IMR-90 (cell line): ENCODE measurements around the gene ASB4. TPM values are rescaled to one million over a fixed set of nuclear protein-coding genes. Genes with fewer than 3 reads are reported as not detected.
A peak's percentile ranks its signal among the peaks of the same experiment; 100 is the strongest.

Experiments
- ATAC-seq: fragments of 200-7000 bp; cut with Tn5 transposase; 2 replicates; pipeline ENCODE4 v1.9.1; 2020; ENCODE audit warnings: low read depth, mild to moderate bottlenecking, moderate library complexity
- BruUV-seq: library from RNA; stranded (reverse); fragments of 400-500 nt; replicated peaks from 2 replicates; lab custom pipeline; 2021; lab: Mats Ljungman, UMichigan
- CTCF ChIA-PET: fragments of 300-600 bp; formaldehyde crosslinking; extraction: SDS; loops from one replicate; lab custom pipeline; 2021; ENCODE audit warnings: antibody characterized with exemption; lab: Yijun Ruan, JAX
- POLR2A ChIA-PET: fragments of 300-600 bp; sonication (Branson Sonifier 250); formaldehyde crosslinking; loops from one replicate; lab custom pipeline; 2022; ENCODE audit warnings: antibody characterized with exemption; ENCODE audit not compliant: unreplicated experiment; lab: Charles Lee
- DNase-seq: peaks from one replicate; pipeline ENCODE4 v3.0.0; 2013
- H2AFZ ChIP-seq: replicated peaks from 2 replicates; pipeline ENCODE3; 2013; ENCODE audit warnings: low read length, mild to moderate bottlenecking; ENCODE audit not compliant: poor library complexity
- H2AK5ac ChIP-seq: 2 replicates; pipeline ENCODE4 v1.6.1; 2013; ENCODE audit warnings: low read depth, low read length, inconsistent platforms
- H2AK9ac ChIP-seq: replicated peaks from 2 replicates; pipeline ENCODE3; 2013; ENCODE audit warnings: mild to moderate bottlenecking, low read depth, low read length, moderate library complexity; ENCODE audit not compliant: poor library complexity
- H2BK120ac ChIP-seq: 2 replicates; pipeline ENCODE4 v1.6.1; 2013; ENCODE audit warnings: low read depth, low read length, inconsistent platforms
- H2BK15ac ChIP-seq: 3 replicates; pipeline ENCODE4 v1.6.1; 2013; ENCODE audit warnings: low read depth, low read length, inconsistent platforms
- H2BK20ac ChIP-seq: 2 replicates; pipeline ENCODE4 v1.6.1; 2013; ENCODE audit warnings: low read depth, mild to moderate bottlenecking, inconsistent platforms, low read length, moderate library complexity
- H2BK5ac ChIP-seq: 2 replicates; pipeline ENCODE4 v1.6.1; 2013; ENCODE audit warnings: mild to moderate bottlenecking, low read depth, low read length, inconsistent platforms; ENCODE audit not compliant: poor library complexity, severe bottlenecking
- H3K14ac ChIP-seq: replicated peaks from 2 replicates; pipeline ENCODE4 v1.6.1; 2013; ENCODE audit warnings: low read depth, low read length, inconsistent platforms
- H3K18ac ChIP-seq: 2 replicates; pipeline ENCODE4 v1.6.1; 2013; ENCODE audit warnings: low read depth, low read length, control low read depth
- H3K23ac ChIP-seq: 2 replicates; pipeline ENCODE4 v1.6.1; 2013; ENCODE audit warnings: low read depth, low read length, inconsistent platforms
- H3K27ac ChIP-seq: 2 replicates; pipeline ENCODE4 v1.5.1; 2013; ENCODE audit warnings: mild to moderate bottlenecking, control low read depth, low read length; ENCODE audit not compliant: insufficient read depth
- H3K27me3 ChIP-seq: 2 replicates; pipeline ENCODE4 v1.6.1; 2013; ENCODE audit warnings: low read length; ENCODE audit not compliant: control insufficient read depth, insufficient read depth
- H3K36me3 ChIP-seq: 2 replicates; pipeline ENCODE4 v1.6.1; 2013; ENCODE audit warnings: low read length, mixed read lengths; ENCODE audit not compliant: control insufficient read depth, insufficient read depth
- H3K4ac ChIP-seq: 2 replicates; pipeline ENCODE4 v1.6.1; 2013; ENCODE audit warnings: low read depth, low read length, inconsistent platforms
- H3K4me1 ChIP-seq: 2 replicates; pipeline ENCODE4 v1.6.1; 2013; ENCODE audit warnings: low read length, mixed read lengths; ENCODE audit not compliant: control insufficient read depth, insufficient read depth
- H3K4me2 ChIP-seq: 2 replicates; pipeline ENCODE4 v1.6.1; 2013; ENCODE audit warnings: low read depth, mild to moderate bottlenecking, control low read depth, low read length, moderate library complexity
- H3K4me3 ChIP-seq: 2 replicates; pipeline ENCODE4 v1.5.1; 2013; ENCODE audit warnings: low read depth, mild to moderate bottlenecking, control low read depth, low read length, moderate library complexity; ENCODE audit not compliant: insufficient read depth
- H3K56ac ChIP-seq: 2 replicates; pipeline ENCODE4 v1.6.1; 2013; ENCODE audit warnings: low read length, inconsistent platforms; ENCODE audit not compliant: insufficient read depth; ENCODE audit errors: extremely low read depth
- H3K79me1 ChIP-seq, 2 experiments: 2 replicates each; pipeline ENCODE4 v1.6.1; 2013; ENCODE audit warnings: low read length in 2 of 2, inconsistent platforms in 1 of 2, low read depth in 1 of 2
- H3K9ac ChIP-seq: 2 replicates; pipeline ENCODE4 v1.6.1; 2013; ENCODE audit warnings: low read depth, low read length, control low read depth
- H3K9me1 ChIP-seq: 2 replicates; pipeline ENCODE4 v1.6.1; 2013; ENCODE audit warnings: low read length, inconsistent platforms; ENCODE audit not compliant: insufficient read depth
- H3K9me3 ChIP-seq: 2 replicates; pipeline ENCODE4 v1.6.1; 2013; ENCODE audit warnings: low read length; ENCODE audit not compliant: control insufficient read depth, insufficient read depth
- H4K20me1 ChIP-seq: 2 replicates; pipeline ENCODE4 v1.6.1; 2013; ENCODE audit warnings: low read length, inconsistent platforms; ENCODE audit not compliant: insufficient read depth
- H4K5ac ChIP-seq: 2 replicates; pipeline ENCODE4 v1.6.1; 2013; ENCODE audit warnings: mild to moderate bottlenecking, low read depth, low read length, control low read depth
- H4K8ac ChIP-seq, 2 experiments: 2 replicates each; pipeline ENCODE4 v1.6.1; 2013; ENCODE audit warnings: low read depth in 2 of 2, low read length in 2 of 2, control low read depth in 1 of 2, inconsistent platforms in 1 of 2
- H4K91ac ChIP-seq: 2 replicates; pipeline ENCODE4 v1.6.1; 2013; ENCODE audit warnings: low read depth, low read length, inconsistent platforms; ENCODE audit not compliant: insufficient read depth
- CTCF ChIP-seq: conservative IDR thresholded peaks from 2 replicates; pipeline ENCODE4 v1.5.1; 2012; ENCODE audit warnings: mild to moderate bottlenecking, low read depth, low read length, improper control_type of control experiment
- FOS ChIP-seq: fragments of 150-350 bp; IDR thresholded peaks from 2 replicates; pipeline ENCODE4 v1.6.1; 2016; ENCODE audit warnings: low read depth, low read length
- MAFK ChIP-seq: IDR thresholded peaks from 2 replicates; pipeline ENCODE4 v1.6.1; 2012; ENCODE audit warnings: low read depth, low read length, improper control_type of control experiment
- MAZ ChIP-seq: IDR thresholded peaks from 2 replicates; pipeline ENCODE4 v1.6.1; 2012; ENCODE audit warnings: low read depth, mild to moderate bottlenecking, low read length, improper control_type of control experiment, moderate library complexity, borderline replicate concordance
- POLR2A ChIP-seq: IDR thresholded peaks from 2 replicates; pipeline ENCODE4 v1.6.1; 2012; ENCODE audit warnings: mild to moderate bottlenecking, low read depth, low read length
- RCOR1 ChIP-seq: IDR thresholded peaks from 2 replicates; pipeline ENCODE4 v1.6.1; 2012; ENCODE audit warnings: mild to moderate bottlenecking, low read length, improper control_type of control experiment; ENCODE audit not compliant: insufficient replicate concordance
- SMC3 ChIP-seq: fragments of 150-350 bp; IDR thresholded peaks from 2 replicates; pipeline ENCODE4 v1.6.1; 2016; ENCODE audit warnings: low read depth, mild to moderate bottlenecking, antibody characterized with exemption, low read length, moderate library complexity
- WGBS, 2 experiments: methylation state at CpG; one replicate each; pipeline versions ENCODE4 v1.1.5 to v1.1.7; 2013; ENCODE audit warnings: missing lambda C conversion rate in 2 of 2; ENCODE audit not compliant: insufficient read length in 1 of 2; ENCODE audit errors: extremely low coverage in 2 of 2; 5-methylcytosine and 5-hydroxymethylcytosine counted together
- dilution Hi-C: fragments of 300-500 bp; cut with HindIII; formaldehyde crosslinking; loops from one replicate; pipeline ENCODE4 v1.14.3; 2018; ENCODE audit warnings: low sequenced_read_pairs; ENCODE audit not compliant: unreplicated experiment
- in situ Hi-C: fragments of 300-500 bp; cut with MboI; formaldehyde crosslinking; loops from 3 replicates; pipeline ENCODE4 v1.14.3; 2019; ENCODE audit warnings: low sequenced_read_pairs, inconsistent platforms, mixed read lengths
- intact Hi-C: fragments of 100-400 bp; cut with micrococcal nuclease; formaldehyde crosslinking; loops from 2 replicates; pipeline ENCODE4 v1.10.0; 2022
- polyA plus RNA-seq, 3 experiments: library from polyadenylated mRNA; depleted of rRNA; stranded (reverse); fragments of >200 nt; gene quantifications; 2 replicates each; pipeline ENCODE4 v1.2.3, GENCODE V29; 2012; ENCODE audit warnings: low replicate concordance in 1 of 3
- total RNA-seq: library from RNA; depleted of rRNA; stranded (reverse); fragments of >200 nt; gene quantifications from 2 replicates; pipeline ENCODE4 v1.2.3, GENCODE V29; 2012
- TF ChIP-seq, protein P1 (sequence below): fragments of 150-350 bp; IDR thresholded peaks from 2 replicates; pipeline ENCODE4 v1.6.1; 2016; ENCODE audit warnings: low read depth, mild to moderate bottlenecking, low read length, moderate library complexity, borderline replicate concordance
- TF ChIP-seq, protein P2 (sequence below): fragments of 150-350 bp; IDR thresholded peaks from 2 replicates; pipeline ENCODE4 v1.6.1; 2017; ENCODE audit warnings: mild to moderate bottlenecking, antibody characterized with exemption, low read length, low read depth

Gene ASB4
- total and polyA plus RNA-seq, 2 of the 4 experiments (the other 2 are of a cell fraction): not detected

GRCh38 chr7:95509199-95509598, 23.5 kb downstream of the ASB4 start:
- Histone ChIP-seq H2AFZ (no peak overlapping the region), H4K8ac (no peak overlapping the region), H3K14ac (no peak overlapping the region), H2BK120ac (no peak overlapping the region), H3K79me1 (no peaks in the 10 kb centered on the region), H2BK15ac (no peak overlapping the region), H3K27me3 (peaks cover 7% of the 10 kb centered on the region), H3K18ac (no peak overlapping the region), H4K5ac (no peak overlapping the region), H2AK9ac (no peak overlapping the region), H3K36me3 (no peaks in the 10 kb centered on the region), H3K4me3 (no peak overlapping the region), H3K9me1 (no peaks in the 10 kb centered on the region), H2BK5ac (no peak overlapping the region), H3K9me3 (no peaks in the 10 kb centered on the region), H3K23ac (no peak overlapping the region), H3K4me2 (no peak overlapping the region), H2AK5ac (no peak overlapping the region), H2BK20ac (no peak overlapping the region), H3K4ac (no peak overlapping the region), H4K91ac (no peak overlapping the region), H3K4me1 (no peaks in the 10 kb centered on the region), H4K20me1 (no peaks in the 10 kb centered on the region), H3K27ac (no peak overlapping the region), H3K9ac (no peak overlapping the region), H3K56ac (no peak overlapping the region)
- ATAC-seq: no peak
- DNase-seq: peak; percentile 18
- no TSS peak for BruUV-seq
- dilution Hi-C loops (loop anchor here (25.0 kb wide), 1 partner anchor 178 kb away; no protein-coding TSS in a partner anchor), intact Hi-C loops (no loop called here), in situ Hi-C loops (no loop called here)
- ChIA-PET CTCF (interaction anchor here (0.8 to 9.9 kb wide), 3 partner anchors 31 to 362 kb away, joined by 3 to 111 read pairs (median 3); no protein-coding TSS in a partner anchor), POLR2A (no interaction called here)
- WGBS, 2 experiments: no CpG with 5 or more reads among the region's 5 CpGs
- TF ChIP-seq, protein P1, sequence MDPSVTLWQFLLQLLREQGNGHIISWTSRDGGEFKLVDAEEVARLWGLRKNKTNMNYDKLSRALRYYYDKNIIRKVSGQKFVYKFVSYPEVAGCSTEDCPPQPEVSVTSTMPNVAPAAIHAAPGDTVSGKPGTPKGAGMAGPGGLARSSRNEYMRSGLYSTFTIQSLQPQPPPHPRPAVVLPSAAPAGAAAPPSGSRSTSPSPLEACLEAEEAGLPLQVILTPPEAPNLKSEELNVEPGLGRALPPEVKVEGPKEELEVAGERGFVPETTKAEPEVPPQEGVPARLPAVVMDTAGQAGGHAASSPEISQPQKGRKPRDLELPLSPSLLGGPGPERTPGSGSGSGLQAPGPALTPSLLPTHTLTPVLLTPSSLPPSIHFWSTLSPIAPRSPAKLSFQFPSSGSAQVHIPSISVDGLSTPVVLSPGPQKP: no peak
- no peak for TF ChIP-seq RCOR1
- no peak for TF ChIP-seq POLR2A
- no peak for TF ChIP-seq MAZ
- TF ChIP-seq MAFK: no peak
- no peak for TF ChIP-seq SMC3
- TF ChIP-seq CTCF: no peak
- TF ChIP-seq, protein P2, sequence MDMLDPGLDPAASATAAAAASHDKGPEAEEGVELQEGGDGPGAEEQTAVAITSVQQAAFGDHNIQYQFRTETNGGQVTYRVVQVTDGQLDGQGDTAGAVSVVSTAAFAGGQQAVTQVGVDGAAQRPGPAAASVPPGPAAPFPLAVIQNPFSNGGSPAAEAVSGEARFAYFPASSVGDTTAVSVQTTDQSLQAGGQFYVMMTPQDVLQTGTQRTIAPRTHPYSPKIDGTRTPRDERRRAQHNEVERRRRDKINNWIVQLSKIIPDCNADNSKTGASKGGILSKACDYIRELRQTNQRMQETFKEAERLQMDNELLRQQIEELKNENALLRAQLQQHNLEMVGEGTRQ: no peak
- TF ChIP-seq FOS: no peak
